ENCODE data around the gene KRT84. TPM values are rescaled to one million over a fixed set of nuclear protein-coding genes. Genes with fewer than 3 reads are reported as not detected.

Gene KRT84
- total and polyA plus RNA-seq, 10 of the 15 experiments (the other 5 are each of a cell fraction or from before 2014, with no cell fraction given): not detected

GRCh38 chr12:52372216-52373154 lies 13.0 kb downstream of the KRT84 start:
- Histone ChIP-seq H3K4me3 (no peak overlapping the region), H3K9me3 (replicated peaks; ENCODE audit: control insufficient read depth, insufficient read depth, low read length) (no peaks in the 10 kb centered on the region), H3K27me3 (replicated peaks in 1 of 2; ENCODE audit: control insufficient read depth in 2 of 2, insufficient read depth in 2 of 2, low read length in 1 of 2) (peaks cover 3 to 4% of the 10 kb centered on the region in 2 experiments; a peak in 2 of 4 replicates), H4K20me1 (ENCODE audit: control insufficient read depth, insufficient read depth) (no peaks in the 10 kb centered on the region), H3K27ac (ENCODE audit: control insufficient read depth, insufficient read depth) (no peak overlapping the region), H3K9ac (ENCODE audit: control insufficient read depth, insufficient read depth, low read length) (no peak overlapping the region), H3K36me3 (ENCODE audit: control insufficient read depth in 2 of 2, insufficient read depth in 2 of 2, low read length in 1 of 2) (no peaks in the 10 kb centered on the region), H3K79me2 (ENCODE audit: control insufficient read depth, insufficient read depth, low read length) (no peaks in the 10 kb centered on the region), H2AFZ (ENCODE audit: control insufficient read depth, low read depth, low read length) (no peak overlapping the region), H3K4me2 (ENCODE audit: control insufficient read depth, insufficient read depth) (no peak overlapping the region), H3K4me1 (ENCODE audit: control insufficient read depth, insufficient read depth, low read length) (no peaks in the 10 kb centered on the region)
- BruUV-seq (replicated peaks): no TSS peak
- POLR2A ChIA-PET: no interaction called here
- DNase-seq (ENCODE audit: low read depth, low spot score) (no peak), FAIRE-seq (peak; percentile 89), ATAC-seq (peak; percentile 85)
- SMC1A ChIA-PET (ENCODE audit: uncharacterized antibody, unreplicated experiment): interaction anchor here (0.9 to 1.4 kb wide), 6 partner anchors 16 to 512 kb away, joined by 3 to 5 read pairs (median 3); no protein-coding TSS in a partner anchor
- CTCF ChIA-PET: interaction anchor here (0.9 to 4.3 kb wide), 15 partner anchors 8 to 525 kb away, joined by 3 to 30 read pairs (median 4); partner anchors contain the start of gene KRT84
- intact Hi-C loops (cut with micrococcal nuclease; ENCODE audit: unreplicated experiment) (loop anchor here (1.0 to 10.0 kb wide), 3 partner anchors 132 to 608 kb away; no protein-coding TSS in a partner anchor), in situ Hi-C loops (cut with MboI) (no loop called here)
- RAD21 ChIA-PET (ENCODE audit: unreplicated experiment): interaction anchor here (0.9 to 1.7 kb wide), 6 partner anchors 11 to 512 kb away, joined by 3 to 7 read pairs (median 4); no protein-coding TSS in a partner anchor
- WGBS (ENCODE audit: insufficient coverage, insufficient replicate concordance, low lambda C conversion rate, missing lambda C conversion rate): 6% methylated on average over 10 of the region's 10 CpGs
- TF ChIP-seq SP1 (IDR thresholded peaks at IDR 0.05; ENCODE audit: low read depth, low read length) (no peak), SMARCA5 (IDR thresholded peaks at IDR 0.05) (no peak), FOXK2 (IDR thresholded peaks at IDR 0.05) (no peak), NR2C1 (IDR thresholded peaks at IDR 0.05) (no peak), ZBED1 (IDR thresholded peaks at IDR 0.05; ENCODE audit: borderline replicate concordance) (no peak), GATAD2B (conservative IDR thresholded peaks at IDR 0.05; ENCODE audit: low read depth) (no peak), YY1 (IDR thresholded peaks at IDR 0.05; ENCODE audit: low read depth, low read length) (peak; percentile 24; the same call in 1 of the 2 replicates), CBX3 (IDR thresholded peaks at IDR 0.05; ENCODE audit: borderline replicate concordance, low read depth) (no peak), PRDM15 (CRISPR knock-in tag; IDR thresholded peaks at IDR 0.05) (no peak), SMC3 (IDR thresholded peaks at IDR 0.05; ENCODE audit: borderline replicate concordance, low read length) (peak; percentile 60), ESRRA (IDR thresholded peaks at IDR 0.05; ENCODE audit: low read length) (no peak), ZNF592 (IDR thresholded peaks at IDR 0.05) (no peak), YBX1 (IDR thresholded peaks at IDR 0.05) (no peak), SPI1 (IDR thresholded peaks at IDR 0.05; ENCODE audit: borderline replicate concordance, insufficient read depth, low read depth, low read length) (no peak), RAD21 (IDR thresholded peaks at IDR 0.05; ENCODE audit: insufficient read depth, low read depth, low read length) (peak; percentile 82)

All from GM12878 (cell line).